Caco-2 (cell line): ENCODE data around the gene IGFLR1. TPM values are rescaled to one million over a fixed set of nuclear protein-coding genes. Genes with fewer than 3 reads are reported as not detected.
A peak's percentile ranks its signal among the peaks of the same experiment; 100 is the strongest.

Source experiments
- BruUV-seq: library from RNA; stranded (reverse); fragments of 400-500 nt; replicated peaks from 2 replicates; lab custom pipeline; 2021; lab: Mats Ljungman, UMichigan
- CTCF ChIA-PET: fragments of 300-600 bp; sonication (Branson Sonifier 250); formaldehyde crosslinking; loops from one replicate; lab custom pipeline; 2022; ENCODE audit warnings: antibody characterized with exemption; lab: Charles Lee
- POLR2A ChIA-PET: fragments of 300-600 bp; sonication (Branson Sonifier 250); formaldehyde crosslinking; loops from one replicate; lab custom pipeline; 2022; ENCODE audit warnings: antibody characterized with exemption; lab: Charles Lee
- DNase-seq, 2 experiments: peaks; one replicate each; pipeline versions ENCODE4 v3.0.0 to v3.0.0-alpha.2; 2020 to 2022
- H3K27me3 ChIP-seq: replicated peaks from 2 replicates; pipeline ENCODE4 v1.6.0; 2011; ENCODE audit warnings: low read length; ENCODE audit not compliant: control insufficient read depth, insufficient read depth
- H3K36me3 ChIP-seq: 2 replicates; pipeline ENCODE4 v1.5.1; 2011; ENCODE audit warnings: low read length; ENCODE audit not compliant: control insufficient read depth, insufficient read depth
- H3K4me1 ChIP-seq: fragments of 250-450 bp; sonication (Bioruptor Pico); 2 replicates; pipeline ENCODE4 v1.5.1; 2020; ENCODE audit warnings: mild to moderate bottlenecking
- H3K4me3 ChIP-seq: 2 replicates; pipeline ENCODE4 v1.5.1; 2011; ENCODE audit warnings: low read depth, mild to moderate bottlenecking, control low read depth, low read length
- H3K9me3 ChIP-seq: fragments of 250-450 bp; sonication (Bioruptor Pico); 2 replicates; pipeline ENCODE4 v1.5.1; 2020; ENCODE audit warnings: mild to moderate bottlenecking, moderate library complexity
- H3K27ac Mint-ChIP-seq: one replicate; pipeline ENCODE4 v1.8.0; 2022; ENCODE audit warnings: mixed read lengths; ENCODE audit not compliant: unreplicated experiment
- H3K27me3 Mint-ChIP-seq: one replicate; pipeline ENCODE4 v1.8.0; 2022; ENCODE audit warnings: mixed read lengths; ENCODE audit not compliant: insufficient read depth, unreplicated experiment
- H3K36me3 Mint-ChIP-seq: one replicate; pipeline ENCODE4 v1.8.0; 2022; ENCODE audit warnings: mild to moderate bottlenecking, mixed read lengths; ENCODE audit not compliant: insufficient read depth, unreplicated experiment
- H3K4me1 Mint-ChIP-seq: one replicate; pipeline ENCODE4 v1.8.0; 2022; ENCODE audit warnings: low read depth, mixed read lengths; ENCODE audit not compliant: unreplicated experiment
- H3K4me3 Mint-ChIP-seq: one replicate; pipeline ENCODE4 v1.8.0; 2022; ENCODE audit warnings: mild to moderate bottlenecking, moderate library complexity, mixed read lengths; ENCODE audit not compliant: unreplicated experiment
- H3K9me3 Mint-ChIP-seq: one replicate; pipeline ENCODE4 v1.8.0; 2022; ENCODE audit warnings: mixed read lengths; ENCODE audit not compliant: unreplicated experiment
- intact Hi-C: fragments of 100-400 bp; cut with micrococcal nuclease; formaldehyde crosslinking; loops from one replicate; pipeline ENCODE4 v1.10.0; 2022; ENCODE audit not compliant: unreplicated experiment
- total RNA-seq: library from RNA; stranded (reverse); gene quantifications from 2 replicates; pipeline ENCODE4 v1.2.3, GENCODE V29; 2022
- TF ChIP-seq, protein P1 (sequence below), 2 experiments: fragments of 200-600 bp in 1 of 2; IDR thresholded peaks; 1 replicate in 1 of 2; 2 replicates in 1 of 2; pipeline versions ENCODE4 v1.5.1 to v1.8.0; 2011 to 2022; ENCODE audit warnings: antibody characterized with exemption in 1 of 2, control low read depth in 1 of 2, inconsistent platforms in 1 of 2, low read depth in 1 of 2, low read length in 1 of 2, mild to moderate bottlenecking in 1 of 2, moderate library complexity in 1 of 2; ENCODE audit not compliant: insufficient read depth in 1 of 2, severe bottlenecking in 1 of 2, unreplicated experiment in 1 of 2

The IGFLR1 gene
- total RNA-seq, 1 experiment from 2014 or later = 11.3 TPM

DNA sequence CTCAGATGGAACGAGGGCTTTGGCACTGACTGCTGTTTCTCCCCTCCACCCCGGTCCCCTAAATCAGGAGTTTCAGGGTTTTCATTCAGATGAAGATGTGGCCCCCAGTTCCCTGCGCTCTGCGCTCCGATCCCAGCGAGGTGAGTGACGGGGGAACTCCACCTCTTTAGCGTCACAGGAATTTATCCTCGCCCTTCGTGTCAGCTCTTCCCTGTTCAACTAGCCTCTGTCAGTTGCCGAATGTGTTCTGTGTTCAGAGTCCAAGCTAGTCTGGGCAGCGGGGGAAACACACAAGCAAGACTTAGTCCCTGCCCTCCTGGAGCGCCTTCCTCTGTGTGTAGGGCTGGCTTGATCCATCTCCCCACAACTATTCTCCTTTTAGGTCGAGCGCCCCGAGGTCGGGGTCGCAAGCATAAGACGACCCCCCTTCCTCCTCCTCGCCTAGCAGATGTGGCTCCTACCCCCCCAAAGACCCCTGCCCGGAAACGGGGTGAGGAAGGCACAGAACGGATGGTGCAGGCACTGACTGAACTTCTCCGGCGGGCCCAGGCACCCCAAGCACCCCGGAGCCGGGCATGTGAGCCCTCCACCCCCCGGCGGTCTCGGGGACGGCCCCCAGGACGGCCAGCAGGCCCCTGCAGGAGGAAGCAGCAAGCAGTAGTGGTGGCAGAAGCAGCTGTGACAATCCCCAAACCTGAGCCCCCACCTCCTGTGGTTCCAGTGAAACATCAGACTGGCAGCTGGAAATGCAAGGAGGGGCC lies 22.7 kb downstream of the IGFLR1 start:
- DNase-seq = no peak
- no peaks in the 10 kb centered on the region for H3K9me3 Mint-ChIP-seq
- ChIA-PET CTCF (interaction anchor here (1.0 kb wide), 1 partner anchor 21 kb away, joined by 5 read pairs; no protein-coding TSS in a partner anchor), POLR2A (no interaction called here)
- H3K36me3 ChIP-seq = peaks cover 4% of the 10 kb centered on the region
- TF ChIP-seq, protein P1, sequence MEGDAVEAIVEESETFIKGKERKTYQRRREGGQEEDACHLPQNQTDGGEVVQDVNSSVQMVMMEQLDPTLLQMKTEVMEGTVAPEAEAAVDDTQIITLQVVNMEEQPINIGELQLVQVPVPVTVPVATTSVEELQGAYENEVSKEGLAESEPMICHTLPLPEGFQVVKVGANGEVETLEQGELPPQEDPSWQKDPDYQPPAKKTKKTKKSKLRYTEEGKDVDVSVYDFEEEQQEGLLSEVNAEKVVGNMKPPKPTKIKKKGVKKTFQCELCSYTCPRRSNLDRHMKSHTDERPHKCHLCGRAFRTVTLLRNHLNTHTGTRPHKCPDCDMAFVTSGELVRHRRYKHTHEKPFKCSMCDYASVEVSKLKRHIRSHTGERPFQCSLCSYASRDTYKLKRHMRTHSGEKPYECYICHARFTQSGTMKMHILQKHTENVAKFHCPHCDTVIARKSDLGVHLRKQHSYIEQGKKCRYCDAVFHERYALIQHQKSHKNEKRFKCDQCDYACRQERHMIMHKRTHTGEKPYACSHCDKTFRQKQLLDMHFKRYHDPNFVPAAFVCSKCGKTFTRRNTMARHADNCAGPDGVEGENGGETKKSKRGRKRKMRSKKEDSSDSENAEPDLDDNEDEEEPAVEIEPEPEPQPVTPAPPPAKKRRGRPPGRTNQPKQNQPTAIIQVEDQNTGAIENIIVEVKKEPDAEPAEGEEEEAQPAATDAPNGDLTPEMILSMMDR (IDR thresholded peaks at IDR 0.05; ENCODE audit: insufficient read depth in 1 of 2, low read depth in 1 of 2, low read length in 1 of 2, severe bottlenecking in 1 of 2, unreplicated experiment in 1 of 2) = no peak
- no peaks in the 10 kb centered on the region for H3K9me3 ChIP-seq
- no peak overlapping the region; the same call in 1 of the 2 replicates for H3K4me3 ChIP-seq
- H3K4me3 Mint-ChIP-seq = peak overlapping the region; percentile 79
- peak overlapping the region; percentile 63 for H3K27ac Mint-ChIP-seq
- H3K27me3 Mint-ChIP-seq = no peaks in the 10 kb centered on the region
- peaks cover 14% of the 10 kb centered on the region for H3K4me1 Mint-ChIP-seq
- peaks cover 51% of the 10 kb centered on the region for H3K36me3 Mint-ChIP-seq
- intact Hi-C loops = loop anchor here (5.0 kb wide), 1 partner anchor 72 kb away; the partner anchor contains the start of gene COX6B1
- BruUV-seq = no TSS peak
- H3K4me1 ChIP-seq = peaks cover 8% of the 10 kb centered on the region
- H3K27me3 ChIP-seq = no peaks in the 10 kb centered on the region

DNA sequence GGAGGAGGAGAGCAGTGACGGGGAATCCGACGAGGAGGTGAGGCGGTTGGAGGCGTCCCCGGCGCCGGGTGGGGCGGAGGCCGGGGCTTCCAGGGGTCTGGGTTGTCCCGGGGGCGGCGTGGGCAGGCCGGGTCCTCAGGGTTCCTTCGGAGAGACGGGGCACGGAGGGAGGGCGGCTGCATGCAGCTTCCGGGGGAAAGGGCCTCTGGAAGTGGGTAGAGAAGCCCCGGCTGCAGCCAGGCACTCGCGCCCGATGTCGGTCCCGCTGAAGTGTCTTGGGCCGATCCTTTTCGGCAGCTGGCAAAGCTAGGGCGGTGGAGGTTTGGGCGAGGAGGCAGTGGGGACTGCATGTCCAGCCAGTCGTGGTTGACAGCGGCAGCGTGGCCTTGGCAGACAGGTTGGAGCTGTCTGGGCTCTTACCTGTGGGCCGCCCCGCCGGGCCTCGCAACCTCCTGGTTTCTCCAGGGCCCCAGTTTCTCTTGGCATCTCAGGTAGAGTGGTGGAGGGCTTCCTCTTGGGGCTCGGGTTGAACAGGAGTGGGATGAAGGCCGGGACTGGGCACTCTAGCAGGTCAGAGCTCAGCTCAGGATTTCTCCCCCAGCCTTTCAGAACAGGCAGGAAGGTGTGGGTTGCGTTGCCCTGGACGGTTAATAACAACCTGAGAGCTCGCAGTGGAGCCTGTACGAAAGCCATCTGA lies 23.8 kb downstream of the IGFLR1 start:
- peak in 1 of 2 experiments; percentile 42 for DNase-seq
- Mint-ChIP-seq H3K27me3 (no peaks in the 10 kb centered on the region), H3K27ac (peak overlapping the region; percentile 70), H3K4me1 (peaks cover 16% of the 10 kb centered on the region), H3K9me3 (no peaks in the 10 kb centered on the region), H3K36me3 (peaks cover 40% of the 10 kb centered on the region), H3K4me3 (peak overlapping the region; percentile 79)
- H3K36me3 ChIP-seq = peaks cover 4% of the 10 kb centered on the region
- peak overlapping the region; percentile 79 for H3K4me3 ChIP-seq
- TF ChIP-seq, protein P1 (IDR thresholded peaks at IDR 0.05; ENCODE audit: insufficient read depth in 1 of 2, low read depth in 1 of 2, low read length in 1 of 2, severe bottlenecking in 1 of 2, unreplicated experiment in 1 of 2) = no peak
- BruUV-seq = TSS peak; percentile 28
- POLR2A ChIA-PET = interaction anchor here (0.5 to 1.0 kb wide), 3 partner anchors 22 to 209 kb away, joined by 3 to 5 read pairs (median 4); no protein-coding TSS in a partner anchor
- intact Hi-C loops = loop anchor here (5.0 kb wide), 1 partner anchor 71 kb away; the partner anchor contains the start of gene COX6B1
- no peaks in the 10 kb centered on the region for H3K9me3 ChIP-seq
- CTCF ChIA-PET = interaction anchor here (0.6 to 1.0 kb wide), 2 partner anchors 22 to 260 kb away, joined by 3 to 5 read pairs; no protein-coding TSS in a partner anchor
- H3K4me1 ChIP-seq = peaks cover 8% of the 10 kb centered on the region
- no peaks in the 10 kb centered on the region for H3K27me3 ChIP-seq
